Activated T-helper 17 cell treated with anti-CD3 and anti-CD28 coated beads, Interleukin-2, amount 50 U/mL, for 72 hours (primary cell): ENCODE results near the gene MAP2K6. TPM values are rescaled to one million over a fixed set of nuclear protein-coding genes. Genes with fewer than 3 reads are reported as not detected.
A peak's percentile ranks its signal among the peaks of the same experiment; 100 is the strongest.

Experiments
- ATAC-seq: fragments of 150-1000 bp; cut with Tn5 transposase; replicated peaks from 2 replicates; pipeline ENCODE4 v1.10.0; 2021; ENCODE audit warnings: mild to moderate bottlenecking, moderate library complexity
- H3K27ac Mint-ChIP-seq: one replicate; pipeline ENCODE4 v1.8.0; 2022; ENCODE audit warnings: mixed read lengths
- H3K27me3 Mint-ChIP-seq: one replicate; pipeline ENCODE4 v1.8.0; 2022; ENCODE audit warnings: mixed read lengths
- H3K36me3 Mint-ChIP-seq: one replicate; pipeline ENCODE4 v1.8.0; 2022; ENCODE audit warnings: low read depth, mild to moderate bottlenecking, mixed read lengths
- H3K4me1 Mint-ChIP-seq: one replicate; pipeline ENCODE4 v1.8.0; 2022; ENCODE audit warnings: mixed read lengths
- H3K4me3 Mint-ChIP-seq: one replicate; pipeline ENCODE4 v1.8.0; 2022; ENCODE audit warnings: mild to moderate bottlenecking, mixed read lengths
- H3K9me3 Mint-ChIP-seq: one replicate; pipeline ENCODE4 v1.8.0; 2022; ENCODE audit warnings: mixed read lengths
- total RNA-seq, 2 donors: library from RNA; stranded (reverse); gene quantifications; one replicate each; pipeline ENCODE4 v1.2.3, GENCODE V29; 2022

MAP2K6 gene
- total RNA-seq = 1 to 10 TPM; 2.4 to 3.9 TPM

- no peaks in the 10 kb centered on the region for H3K4me1 Mint-ChIP-seq
These were observed at the start of gene MAP2K6 for GRCh38 chr17:69414408-69415274. MAP2K6 (plus strand) TSS chr17:69414697; CDS start chr17:69414985, 288 bp downstream.

GRCh38 chr17:69367298-69367697 lies 47.2 kb upstream of the MAP2K6 start:
- Mint-ChIP-seq H3K27me3 (peaks cover 12% of the 10 kb centered on the region), H3K4me3 (no peak overlapping the region), H3K9me3 (no peaks in the 10 kb centered on the region), H3K36me3 (no peaks in the 10 kb centered on the region), H3K27ac (no peak overlapping the region), H3K4me1 (no peaks in the 10 kb centered on the region)
- ATAC-seq = no peak

More at GRCh38 chr17:69414408-69415274, at the start of gene MAP2K6:
- H3K27me3 Mint-ChIP-seq = no peaks in the 10 kb centered on the region
- no peak within 1 kb of the TSS for H3K27ac Mint-ChIP-seq
- peak; percentile 99 for ATAC-seq
- no peaks in the 10 kb centered on the region for H3K9me3 Mint-ChIP-seq
- no peaks in the 10 kb centered on the region for H3K36me3 Mint-ChIP-seq
- no peak within 1 kb of the TSS for H3K4me3 Mint-ChIP-seq

- H3K4me1 Mint-ChIP-seq = no peaks in the 10 kb centered on the region
- H3K9me3 Mint-ChIP-seq = no peaks in the 10 kb centered on the region
- ATAC-seq = no peak
- no peaks in the 10 kb centered on the region for H3K36me3 Mint-ChIP-seq
- H3K4me3 Mint-ChIP-seq = no peak overlapping the region
- no peak overlapping the region for H3K27ac Mint-ChIP-seq
- H3K27me3 Mint-ChIP-seq = peaks cover 12% of the 10 kb centered on the region
These were observed 41.4 kb upstream of the MAP2K6 start for GRCh38 chr17:69373069-69373468.

GRCh38 chr17:69375229-69375628 lies 39.3 kb upstream of the MAP2K6 start:
- Mint-ChIP-seq H3K4me1 (no peaks in the 10 kb centered on the region), H3K27ac (no peak overlapping the region), H3K36me3 (no peaks in the 10 kb centered on the region), H3K9me3 (no peaks in the 10 kb centered on the region), H3K27me3 (no peaks in the 10 kb centered on the region), H3K4me3 (no peak overlapping the region)
- ATAC-seq = no peak

GRCh38 chr17:69388822-69389442 lies 25.6 kb upstream of the MAP2K6 start:
- no peaks in the 10 kb centered on the region for H3K36me3 Mint-ChIP-seq
- H3K27ac Mint-ChIP-seq = no peak overlapping the region
- no peak overlapping the region for H3K4me3 Mint-ChIP-seq
- no peaks in the 10 kb centered on the region for H3K9me3 Mint-ChIP-seq
- H3K4me1 Mint-ChIP-seq = no peaks in the 10 kb centered on the region
- ATAC-seq = no peak
- H3K27me3 Mint-ChIP-seq = peaks cover 8% of the 10 kb centered on the region

GRCh38 chr17:69390795-69391501 lies 23.5 kb upstream of the MAP2K6 start:
- no peak for ATAC-seq
- Mint-ChIP-seq H3K27ac (no peak overlapping the region), H3K36me3 (no peaks in the 10 kb centered on the region), H3K9me3 (no peaks in the 10 kb centered on the region), H3K4me1 (no peaks in the 10 kb centered on the region), H3K27me3 (peaks cover 8% of the 10 kb centered on the region), H3K4me3 (no peak overlapping the region)

GRCh38 chr17:69401251-69401650 lies 13.2 kb upstream of the MAP2K6 start:
- Mint-ChIP-seq H3K27me3 (peaks cover 10% of the 10 kb centered on the region), H3K4me3 (no peak overlapping the region), H3K27ac (no peak overlapping the region), H3K36me3 (no peaks in the 10 kb centered on the region), H3K4me1 (peaks cover 5% of the 10 kb centered on the region), H3K9me3 (peaks cover 4% of the 10 kb centered on the region)
- ATAC-seq = peak; percentile 21

- Mint-ChIP-seq H3K9me3 (peaks cover 4% of the 10 kb centered on the region), H3K27ac (no peak overlapping the region), H3K27me3 (peaks cover 10% of the 10 kb centered on the region), H3K36me3 (no peaks in the 10 kb centered on the region), H3K4me1 (peaks cover 5% of the 10 kb centered on the region), H3K4me3 (no peak overlapping the region)
- no peak for ATAC-seq
These were observed 12.4 kb upstream of the MAP2K6 start for GRCh38 chr17:69402052-69402451.

GRCh38 chr17:69404399-69404798 lies 10.1 kb upstream of the MAP2K6 start:
- no peak overlapping the region for H3K4me3 Mint-ChIP-seq
- peaks cover 4% of the 10 kb centered on the region for H3K9me3 Mint-ChIP-seq
- H3K36me3 Mint-ChIP-seq = no peaks in the 10 kb centered on the region
- ATAC-seq = no peak
- peaks cover 10% of the 10 kb centered on the region for H3K27me3 Mint-ChIP-seq
- H3K27ac Mint-ChIP-seq = no peak overlapping the region
- H3K4me1 Mint-ChIP-seq = peaks cover 5% of the 10 kb centered on the region

GRCh38 chr17:69405096-69405495 lies 9.4 kb upstream of the MAP2K6 start:
- Mint-ChIP-seq H3K4me1 (peaks cover 5% of the 10 kb centered on the region), H3K4me3 (no peak overlapping the region), H3K36me3 (no peaks in the 10 kb centered on the region), H3K9me3 (peaks cover 4% of the 10 kb centered on the region), H3K27me3 (peaks cover 10% of the 10 kb centered on the region), H3K27ac (no peak overlapping the region)
- ATAC-seq = no peak

GRCh38 chr17:69406941-69407340 lies 7.6 kb upstream of the MAP2K6 start:
- Mint-ChIP-seq H3K27me3 (peaks cover 3% of the 10 kb centered on the region), H3K27ac (no peak overlapping the region), H3K4me1 (no peaks in the 10 kb centered on the region), H3K4me3 (no peak overlapping the region), H3K9me3 (no peaks in the 10 kb centered on the region), H3K36me3 (no peaks in the 10 kb centered on the region)
- no peak for ATAC-seq

- Mint-ChIP-seq H3K27me3 (peaks cover 3% of the 10 kb centered on the region), H3K4me3 (no peak overlapping the region), H3K9me3 (no peaks in the 10 kb centered on the region), H3K27ac (no peak overlapping the region), H3K36me3 (no peaks in the 10 kb centered on the region), H3K4me1 (no peaks in the 10 kb centered on the region)
- no peak for ATAC-seq
These were observed 6.7 kb upstream of the MAP2K6 start for GRCh38 chr17:69407759-69408158.

- no peaks in the 10 kb centered on the region for H3K9me3 Mint-ChIP-seq
- no peaks in the 10 kb centered on the region for H3K36me3 Mint-ChIP-seq
- H3K27me3 Mint-ChIP-seq = no peaks in the 10 kb centered on the region
- H3K4me3 Mint-ChIP-seq = no peak overlapping the region
- no peak overlapping the region for H3K27ac Mint-ChIP-seq
- ATAC-seq = no peak
- no peaks in the 10 kb centered on the region for H3K4me1 Mint-ChIP-seq
These were observed 3.8 kb upstream of the MAP2K6 start for GRCh38 chr17:69410671-69411070.

GRCh38 chr17:69411766-69412165 lies 2.7 kb upstream of the MAP2K6 start:
- Mint-ChIP-seq H3K27me3 (no peaks in the 10 kb centered on the region), H3K4me3 (no peak overlapping the region), H3K9me3 (no peaks in the 10 kb centered on the region), H3K4me1 (no peaks in the 10 kb centered on the region), H3K27ac (no peak overlapping the region), H3K36me3 (no peaks in the 10 kb centered on the region)
- ATAC-seq = no peak
